ENCODE measurements around the gene LNP1.

LNP1 gene

DNA sequence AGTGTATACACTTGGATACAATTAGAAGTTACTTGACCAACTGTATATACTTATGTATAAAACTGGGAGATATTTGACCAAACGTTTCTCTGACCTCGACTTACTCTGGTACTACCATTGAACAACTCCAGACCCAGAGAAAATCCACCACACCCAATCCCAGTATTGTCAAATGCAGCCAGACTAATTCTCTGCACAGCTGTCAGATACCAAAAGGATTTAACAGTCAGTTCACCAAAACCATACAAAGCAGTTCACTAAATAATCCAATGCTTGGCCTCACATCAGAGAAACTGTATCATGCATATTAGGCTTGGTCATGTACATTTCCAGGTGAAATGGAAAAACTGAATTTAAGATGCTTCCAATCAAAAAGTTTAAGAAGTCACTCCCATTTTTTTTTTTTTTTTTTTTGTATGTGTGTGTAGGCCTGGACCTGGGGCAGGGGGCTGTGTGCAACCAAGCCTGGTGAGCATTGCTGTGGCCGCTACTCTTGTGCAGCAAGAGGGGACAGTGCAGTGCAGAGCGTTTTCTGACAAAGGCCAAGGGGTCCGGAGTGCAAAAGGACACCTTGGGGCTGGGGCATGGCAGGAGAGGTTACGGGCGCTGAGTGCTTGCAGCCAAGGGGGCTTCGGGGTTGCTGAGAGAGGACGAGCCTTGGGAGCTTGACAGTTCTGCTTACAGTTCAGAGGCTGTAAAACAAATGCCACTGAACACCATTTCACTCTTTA lies 1.8 kb upstream of the LNP1 start:
- Histone ChIP-seq H3K4me3 (ENCODE audit: insufficient read depth, low read depth, low read length, poor library complexity, severe bottlenecking) (peak overlapping the region; percentile 94), H3K9me3 (ENCODE audit: control insufficient read depth, low read length) (no peaks in the 10 kb centered on the region), H3K27me3 (replicated peaks; ENCODE audit: control insufficient read depth, insufficient read depth, low read length, poor library complexity, severe bottlenecking) (no peaks in the 10 kb centered on the region), H3K4me1 (ENCODE audit: control insufficient read depth, insufficient read depth, low read length, poor library complexity, severe bottlenecking) (peaks cover 5% of the 10 kb centered on the region), H3K27ac (ENCODE audit: insufficient read depth, low read length, poor library complexity, severe bottlenecking) (no peak overlapping the region), H3K36me3 (ENCODE audit: control insufficient read depth, insufficient read depth, low read length) (no peaks in the 10 kb centered on the region)
- no peak for DNase-seq

DNA sequence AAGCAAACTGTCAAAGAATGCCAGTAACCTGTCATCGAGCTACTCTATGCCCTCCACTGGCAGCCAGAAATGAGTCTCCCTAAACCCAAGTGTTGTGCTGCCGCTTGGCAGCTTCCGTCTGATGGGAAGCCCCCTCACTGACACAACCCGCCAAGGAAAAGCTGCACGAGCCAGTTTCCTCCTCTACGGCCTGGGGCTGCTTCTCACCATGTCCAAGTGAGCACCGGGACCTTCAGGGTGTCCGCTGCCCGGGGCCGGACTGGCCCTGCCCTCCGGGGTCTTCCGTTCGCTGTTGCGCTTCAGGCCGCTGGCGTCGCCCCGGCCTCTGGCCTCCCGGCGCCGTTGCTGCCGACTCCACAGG lies 940 bp upstream of the LNP1 start:
- H3K27me3 ChIP-seq (replicated peaks; ENCODE audit: control insufficient read depth, insufficient read depth, low read length, poor library complexity, severe bottlenecking) = no peaks in the 10 kb centered on the region
- peak overlapping the region; percentile 94 for H3K4me3 ChIP-seq (ENCODE audit: insufficient read depth, low read depth, low read length, poor library complexity, severe bottlenecking)
- peaks cover 5% of the 10 kb centered on the region for H3K4me1 ChIP-seq (ENCODE audit: control insufficient read depth, insufficient read depth, low read length, poor library complexity, severe bottlenecking)
- peak overlapping the region; percentile 79 for H3K27ac ChIP-seq (ENCODE audit: insufficient read depth, low read length, poor library complexity, severe bottlenecking)
- H3K9me3 ChIP-seq (ENCODE audit: control insufficient read depth, low read length) = no peaks in the 10 kb centered on the region
- peak; percentile 6 to 14 (median 12) for DNase-seq
- no peaks in the 10 kb centered on the region for H3K36me3 ChIP-seq (ENCODE audit: control insufficient read depth, insufficient read depth, low read length)

GRCh38 chr3:100401674-100402041 lies 319 bp downstream of the LNP1 start:
- Histone ChIP-seq H3K9me3 (ENCODE audit: control insufficient read depth, low read length) (no peaks in the 10 kb centered on the region), H3K36me3 (ENCODE audit: control insufficient read depth, insufficient read depth, low read length) (no peaks in the 10 kb centered on the region), H3K27me3 (replicated peaks; ENCODE audit: control insufficient read depth, insufficient read depth, low read length, poor library complexity, severe bottlenecking) (no peaks in the 10 kb centered on the region), H3K4me3 (ENCODE audit: insufficient read depth, low read depth, low read length, poor library complexity, severe bottlenecking) (peak overlapping the region; percentile 94), H3K27ac (ENCODE audit: insufficient read depth, low read length, poor library complexity, severe bottlenecking) (peak overlapping the region; percentile 79), H3K4me1 (ENCODE audit: control insufficient read depth, insufficient read depth, low read length, poor library complexity, severe bottlenecking) (peaks cover 5% of the 10 kb centered on the region)
- peak; percentile 23 to 46 (median 37) for DNase-seq

DNA sequence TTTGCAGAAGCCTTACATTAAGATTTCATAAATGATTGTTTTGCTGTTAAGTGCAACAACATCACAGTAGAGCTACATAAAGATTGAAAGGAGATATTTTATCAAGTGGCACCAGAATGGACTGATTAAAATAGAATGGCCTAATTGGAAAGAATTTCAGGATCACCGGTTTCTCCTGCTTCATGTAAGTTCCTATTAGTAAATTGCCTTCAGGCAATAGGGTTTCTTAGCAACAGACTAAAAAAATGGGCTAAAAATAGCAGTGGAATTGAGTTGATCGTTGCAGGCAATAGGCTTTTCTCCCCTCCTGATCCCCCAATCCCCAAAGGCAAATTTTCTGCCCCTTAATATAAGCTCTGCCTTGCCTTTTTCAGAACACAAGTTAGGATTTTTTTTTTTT lies 917 bp downstream of the LNP1 start:
- peak overlapping the region; percentile 94 for H3K4me3 ChIP-seq (ENCODE audit: insufficient read depth, low read depth, low read length, poor library complexity, severe bottlenecking)
- peak overlapping the region; percentile 79 for H3K27ac ChIP-seq (ENCODE audit: insufficient read depth, low read length, poor library complexity, severe bottlenecking)
- H3K9me3 ChIP-seq (ENCODE audit: control insufficient read depth, low read length) = no peaks in the 10 kb centered on the region
- H3K27me3 ChIP-seq (replicated peaks; ENCODE audit: control insufficient read depth, insufficient read depth, low read length, poor library complexity, severe bottlenecking) = no peaks in the 10 kb centered on the region
- peaks cover 5% of the 10 kb centered on the region for H3K4me1 ChIP-seq (ENCODE audit: control insufficient read depth, insufficient read depth, low read length, poor library complexity, severe bottlenecking)
- DNase-seq = no peak
- no peaks in the 10 kb centered on the region for H3K36me3 ChIP-seq (ENCODE audit: control insufficient read depth, insufficient read depth, low read length)

DNA sequence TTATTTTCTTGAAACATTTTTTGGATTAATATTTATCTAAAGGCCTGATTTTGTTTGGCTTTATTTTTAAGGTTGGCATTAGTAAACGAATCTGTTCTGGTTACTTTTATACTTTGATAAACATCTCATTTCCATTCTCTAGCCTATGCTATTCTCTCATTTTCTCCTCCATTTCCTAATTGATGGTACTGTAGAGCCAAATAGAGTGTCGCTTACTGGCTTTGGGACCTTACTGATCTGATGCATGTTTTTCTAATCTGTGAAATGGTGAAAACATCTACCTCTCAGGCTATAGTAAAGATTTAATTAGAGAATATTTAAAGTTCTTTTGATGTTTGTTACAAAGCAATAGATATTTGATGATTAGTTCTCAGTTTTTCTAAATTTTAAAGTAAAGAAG lies 1.6 kb downstream of the LNP1 start:
- no peak overlapping the region for H3K27ac ChIP-seq (ENCODE audit: insufficient read depth, low read length, poor library complexity, severe bottlenecking)
- H3K4me3 ChIP-seq (ENCODE audit: insufficient read depth, low read depth, low read length, poor library complexity, severe bottlenecking) = no peak overlapping the region
- H3K36me3 ChIP-seq (ENCODE audit: control insufficient read depth, insufficient read depth, low read length) = no peaks in the 10 kb centered on the region

GRCh38 chr3:100403362-100404249 lies 2.3 kb downstream of the LNP1 start:
- DNase-seq = no peak
- Histone ChIP-seq H3K27me3 (replicated peaks; ENCODE audit: control insufficient read depth, insufficient read depth, low read length, poor library complexity, severe bottlenecking) (no peaks in the 10 kb centered on the region), H3K27ac (ENCODE audit: insufficient read depth, low read length, poor library complexity, severe bottlenecking) (no peak overlapping the region), H3K4me1 (ENCODE audit: control insufficient read depth, insufficient read depth, low read length, poor library complexity, severe bottlenecking) (peaks cover 5% of the 10 kb centered on the region), H3K36me3 (ENCODE audit: control insufficient read depth, insufficient read depth, low read length) (no peaks in the 10 kb centered on the region), H3K9me3 (ENCODE audit: control insufficient read depth, low read length) (no peaks in the 10 kb centered on the region), H3K4me3 (ENCODE audit: insufficient read depth, low read depth, low read length, poor library complexity, severe bottlenecking) (no peak overlapping the region)

More for the DNA sequence above, 1.6 kb downstream of the LNP1 start:
- Histone ChIP-seq H3K27me3 (replicated peaks; ENCODE audit: control insufficient read depth, insufficient read depth, low read length, poor library complexity, severe bottlenecking) (no peaks in the 10 kb centered on the region), H3K4me1 (ENCODE audit: control insufficient read depth, insufficient read depth, low read length, poor library complexity, severe bottlenecking) (peaks cover 5% of the 10 kb centered on the region), H3K9me3 (ENCODE audit: control insufficient read depth, low read length) (no peaks in the 10 kb centered on the region)
- DNase-seq = no peak

DNA sequence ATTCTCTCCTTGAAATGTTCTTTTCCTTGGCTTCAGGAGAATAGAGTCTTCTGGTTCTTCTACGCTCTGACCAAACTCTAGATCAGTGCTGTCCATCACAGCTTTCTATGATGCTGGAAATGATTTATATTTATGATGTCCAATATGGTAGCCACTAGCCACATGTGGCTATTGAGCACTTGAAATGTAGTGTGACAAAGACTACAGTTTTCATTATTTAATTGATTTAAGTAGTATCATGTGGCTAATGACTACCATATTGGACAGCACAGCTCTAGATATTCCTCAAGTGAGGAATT lies 2.9 kb downstream of the LNP1 start:
- H3K27me3 ChIP-seq (replicated peaks; ENCODE audit: control insufficient read depth, insufficient read depth, low read length, poor library complexity, severe bottlenecking) = no peaks in the 10 kb centered on the region
- peaks cover 4% of the 10 kb centered on the region for H3K4me1 ChIP-seq (ENCODE audit: control insufficient read depth, insufficient read depth, low read length, poor library complexity, severe bottlenecking)
- DNase-seq = no peak
- H3K9me3 ChIP-seq (ENCODE audit: control insufficient read depth, low read length) = no peaks in the 10 kb centered on the region
- no peak overlapping the region for H3K27ac ChIP-seq (ENCODE audit: insufficient read depth, low read length, poor library complexity, severe bottlenecking)
- no peak overlapping the region for H3K4me3 ChIP-seq (ENCODE audit: insufficient read depth, low read depth, low read length, poor library complexity, severe bottlenecking)
- H3K36me3 ChIP-seq (ENCODE audit: control insufficient read depth, insufficient read depth, low read length) = no peaks in the 10 kb centered on the region

- H3K27ac ChIP-seq (ENCODE audit: insufficient read depth, low read length, poor library complexity, severe bottlenecking) = no peak overlapping the region
- DNase-seq = no peak
- H3K27me3 ChIP-seq (replicated peaks; ENCODE audit: control insufficient read depth, insufficient read depth, low read length, poor library complexity, severe bottlenecking) = no peaks in the 10 kb centered on the region
- H3K36me3 ChIP-seq (ENCODE audit: control insufficient read depth, insufficient read depth, low read length) = no peaks in the 10 kb centered on the region
- H3K4me3 ChIP-seq (ENCODE audit: insufficient read depth, low read depth, low read length, poor library complexity, severe bottlenecking) = no peak overlapping the region
- no peaks in the 10 kb centered on the region for H3K4me1 ChIP-seq (ENCODE audit: control insufficient read depth, insufficient read depth, low read length, poor library complexity, severe bottlenecking)
- no peaks in the 10 kb centered on the region for H3K9me3 ChIP-seq (ENCODE audit: control insufficient read depth, low read length)
These were observed 5.8 kb downstream of the LNP1 start for GRCh38 chr3:100407164-100407563.

DNA sequence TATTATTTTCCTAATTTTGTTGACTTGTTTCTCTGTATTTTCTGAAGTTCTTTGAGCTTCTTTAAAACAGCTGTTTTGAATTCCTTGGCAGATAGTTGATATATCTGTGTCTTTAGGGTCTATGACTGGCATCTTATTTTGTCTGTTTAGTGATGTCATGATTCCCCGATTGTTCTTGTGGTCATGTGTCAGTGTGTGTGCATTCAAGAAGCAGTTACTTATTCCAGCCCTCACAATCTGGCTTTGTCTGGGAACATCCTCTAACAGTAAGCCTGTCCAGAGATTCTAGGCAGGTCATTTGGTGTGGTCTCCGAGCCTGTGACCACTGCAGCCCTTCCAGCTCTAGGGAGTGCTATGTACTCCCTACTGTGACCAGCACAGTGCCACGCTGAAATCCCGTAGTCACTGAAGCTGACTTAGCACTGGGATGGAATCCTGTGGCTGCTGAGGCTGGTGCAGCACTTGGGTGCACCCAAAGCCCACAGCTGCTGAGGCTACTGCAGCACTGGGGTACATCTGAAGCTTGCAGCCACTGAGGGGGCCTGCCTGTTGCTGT lies 6.7 kb downstream of the LNP1 start:
- Histone ChIP-seq H3K4me3 (ENCODE audit: insufficient read depth, low read depth, low read length, poor library complexity, severe bottlenecking) (no peak overlapping the region), H3K4me1 (ENCODE audit: control insufficient read depth, insufficient read depth, low read length, poor library complexity, severe bottlenecking) (no peaks in the 10 kb centered on the region), H3K27me3 (replicated peaks; ENCODE audit: control insufficient read depth, insufficient read depth, low read length, poor library complexity, severe bottlenecking) (no peaks in the 10 kb centered on the region), H3K36me3 (ENCODE audit: control insufficient read depth, insufficient read depth, low read length) (no peaks in the 10 kb centered on the region), H3K27ac (ENCODE audit: insufficient read depth, low read length, poor library complexity, severe bottlenecking) (no peak overlapping the region), H3K9me3 (ENCODE audit: control insufficient read depth, low read length) (no peaks in the 10 kb centered on the region)
- no peak for DNase-seq

Data from effector memory CD4-positive, alpha-beta T cell (primary cell).